Osteoblast (primary cell): ENCODE results near the gene GOLGA8J. TPM values are rescaled to one million over a fixed set of nuclear protein-coding genes. Genes with fewer than 3 reads are reported as not detected.

Experiments
- DNase-seq: peaks from one replicate; pipeline ENCODE4 v3.0.0; 2011; ENCODE audit warnings: low spot score, mixed read lengths; ENCODE audit not compliant: insufficient read length; ENCODE audit errors: missing footprints
- H2AFZ ChIP-seq: 2 replicates; pipeline ENCODE4 v1.6.0; 2011; ENCODE audit warnings: mild to moderate bottlenecking, low read length
- H3K27ac ChIP-seq: 2 replicates; pipeline ENCODE4 v1.5.1; 2011; ENCODE audit warnings: mild to moderate bottlenecking, low read depth, low read length, moderate library complexity
- H3K27me3 ChIP-seq: 2 replicates; pipeline ENCODE4 v1.6.0; 2012; ENCODE audit warnings: mild to moderate bottlenecking, control low read depth, inconsistent platforms, low read length, moderate library complexity; ENCODE audit not compliant: insufficient read depth
- H3K36me3 ChIP-seq: 2 replicates; pipeline ENCODE4 v1.5.1; 2011; ENCODE audit warnings: mild to moderate bottlenecking, low read length, control low read depth, moderate library complexity; ENCODE audit not compliant: insufficient read depth
- H3K4me1 ChIP-seq: 2 replicates; pipeline ENCODE4 v1.5.1; 2011; ENCODE audit warnings: mild to moderate bottlenecking, low read length, control low read depth, moderate library complexity; ENCODE audit not compliant: insufficient read depth
- H3K4me2 ChIP-seq: 2 replicates; pipeline ENCODE4 v1.6.0; 2011; ENCODE audit warnings: mild to moderate bottlenecking, low read length; ENCODE audit not compliant: insufficient read depth
- H3K4me3 ChIP-seq: fragments of 200-600 bp; sonication (generic); 3 replicates; pipeline ENCODE4 v1.5.1; 2012; ENCODE audit warnings: mild to moderate bottlenecking, low read length, inconsistent platforms; ENCODE audit not compliant: insufficient read depth
- H3K79me2 ChIP-seq: 2 replicates; pipeline ENCODE4 v1.6.0; 2012; ENCODE audit warnings: mild to moderate bottlenecking, low read length, control low read depth, inconsistent platforms; ENCODE audit not compliant: insufficient read depth
- H3K9me3 ChIP-seq: 2 replicates; pipeline ENCODE4 v1.5.1; 2011; ENCODE audit warnings: low read depth, low read length, control low read depth
- H4K20me1 ChIP-seq: 2 replicates; pipeline ENCODE4 v1.6.0; 2012; ENCODE audit warnings: mild to moderate bottlenecking, low read length, control low read depth; ENCODE audit not compliant: insufficient read depth
- total RNA-seq: library from RNA; depleted of rRNA; stranded (reverse); fragments of >200 nt; gene quantifications from 2 replicates; pipeline ENCODE4 v1.2.3, GENCODE V29; 2012
- TF ChIP-seq, protein P1 (sequence below): IDR thresholded peaks from 2 replicates; pipeline ENCODE4 v1.5.1; 2011; ENCODE audit warnings: mild to moderate bottlenecking, low read depth, low read length, moderate library complexity; ENCODE audit errors: extremely low read depth

The GOLGA8J gene
- total RNA-seq, 1 donor, result not detected

DNA sequence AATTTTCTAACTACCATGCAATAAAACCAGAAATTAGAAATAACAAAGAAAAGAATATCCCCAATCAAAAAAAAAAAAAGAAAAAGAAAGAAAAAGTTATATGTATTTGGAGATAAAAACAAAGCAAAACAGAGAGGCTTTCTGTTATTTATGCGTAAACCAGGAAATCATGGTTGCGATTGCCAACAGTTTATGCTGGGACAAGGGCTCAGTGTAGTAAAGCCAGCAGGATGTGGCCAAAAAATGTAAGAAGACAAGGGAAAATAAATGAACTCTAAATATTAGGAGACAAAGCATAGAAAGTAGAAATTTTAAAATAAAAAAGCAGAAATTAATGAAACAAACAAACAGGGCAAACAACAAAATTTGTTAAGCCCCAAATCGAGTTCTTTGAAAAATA lies 27.2 kb upstream of the GOLGA8J start:
- DNase-seq, result no peak
- TF ChIP-seq, protein P1, sequence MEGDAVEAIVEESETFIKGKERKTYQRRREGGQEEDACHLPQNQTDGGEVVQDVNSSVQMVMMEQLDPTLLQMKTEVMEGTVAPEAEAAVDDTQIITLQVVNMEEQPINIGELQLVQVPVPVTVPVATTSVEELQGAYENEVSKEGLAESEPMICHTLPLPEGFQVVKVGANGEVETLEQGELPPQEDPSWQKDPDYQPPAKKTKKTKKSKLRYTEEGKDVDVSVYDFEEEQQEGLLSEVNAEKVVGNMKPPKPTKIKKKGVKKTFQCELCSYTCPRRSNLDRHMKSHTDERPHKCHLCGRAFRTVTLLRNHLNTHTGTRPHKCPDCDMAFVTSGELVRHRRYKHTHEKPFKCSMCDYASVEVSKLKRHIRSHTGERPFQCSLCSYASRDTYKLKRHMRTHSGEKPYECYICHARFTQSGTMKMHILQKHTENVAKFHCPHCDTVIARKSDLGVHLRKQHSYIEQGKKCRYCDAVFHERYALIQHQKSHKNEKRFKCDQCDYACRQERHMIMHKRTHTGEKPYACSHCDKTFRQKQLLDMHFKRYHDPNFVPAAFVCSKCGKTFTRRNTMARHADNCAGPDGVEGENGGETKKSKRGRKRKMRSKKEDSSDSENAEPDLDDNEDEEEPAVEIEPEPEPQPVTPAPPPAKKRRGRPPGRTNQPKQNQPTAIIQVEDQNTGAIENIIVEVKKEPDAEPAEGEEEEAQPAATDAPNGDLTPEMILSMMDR, result no peak
- Histone ChIP-seq H3K4me1 (no peaks in the 10 kb centered on the region), H3K27me3 (peaks cover 19% of the 10 kb centered on the region), H3K36me3 (no peaks in the 10 kb centered on the region), H2AFZ (no peak overlapping the region), H3K4me3 (no peak overlapping the region), H3K27ac (no peak overlapping the region), H3K9me3 (no peaks in the 10 kb centered on the region), H4K20me1 (no peaks in the 10 kb centered on the region), H3K79me2 (no peaks in the 10 kb centered on the region), H3K4me2 (no peak overlapping the region)

DNA sequence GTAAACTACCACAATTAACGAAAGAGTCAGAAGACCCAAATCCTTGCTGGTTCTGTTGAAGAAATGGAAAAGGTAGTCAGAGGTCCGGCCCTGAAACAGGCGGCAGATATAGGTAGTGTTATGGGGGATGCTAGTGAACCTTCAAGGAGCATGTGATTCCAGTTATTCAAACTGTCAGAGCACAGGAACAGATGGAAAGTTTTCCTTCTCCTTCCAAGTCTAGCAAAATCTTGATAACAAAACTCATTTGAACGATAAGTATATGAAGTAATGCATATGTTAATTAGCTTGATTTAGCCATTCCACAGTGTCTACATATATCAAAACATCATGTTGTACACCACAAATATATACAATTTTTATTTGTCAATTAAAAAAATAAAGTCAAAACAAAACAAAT lies 26.6 kb upstream of the GOLGA8J start:
- no peaks in the 10 kb centered on the region for H3K36me3 ChIP-seq
- DNase-seq, result no peak
- TF ChIP-seq, protein P1, result no peak
- no peak overlapping the region for H3K27ac ChIP-seq
- no peaks in the 10 kb centered on the region for H4K20me1 ChIP-seq
- no peaks in the 10 kb centered on the region for H3K9me3 ChIP-seq
- no peaks in the 10 kb centered on the region for H3K4me1 ChIP-seq
- H3K27me3 ChIP-seq, result peaks cover 21% of the 10 kb centered on the region
- no peak overlapping the region for H3K4me3 ChIP-seq
- no peaks in the 10 kb centered on the region for H3K79me2 ChIP-seq
- H2AFZ ChIP-seq, result no peak overlapping the region
- no peak overlapping the region for H3K4me2 ChIP-seq

DNA sequence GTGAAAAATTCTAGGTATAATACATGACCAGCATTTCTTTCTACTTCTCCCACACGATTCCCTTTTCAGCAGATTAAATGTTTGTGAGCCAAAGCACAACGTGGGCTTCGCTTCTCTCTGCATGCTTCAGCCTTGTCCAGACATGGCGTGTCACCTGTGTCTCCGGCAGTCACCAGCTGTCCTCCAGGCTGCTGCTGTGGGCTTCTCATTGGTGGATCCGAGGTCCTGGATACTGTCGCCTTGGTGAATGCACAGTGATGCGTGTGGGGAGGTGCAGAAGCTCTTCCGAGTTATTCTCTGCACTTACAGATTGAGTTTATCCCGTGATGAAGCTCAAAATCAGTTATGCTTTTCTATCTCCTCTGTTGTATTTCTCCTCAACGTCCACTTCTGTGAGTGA lies 23.0 kb upstream of the GOLGA8J start:
- no peak for DNase-seq
- Histone ChIP-seq H3K27ac (no peak overlapping the region), H3K4me2 (no peak overlapping the region), H3K4me3 (no peak overlapping the region), H3K36me3 (no peaks in the 10 kb centered on the region), H3K79me2 (no peaks in the 10 kb centered on the region), H3K27me3 (peaks cover 26% of the 10 kb centered on the region), H2AFZ (no peak overlapping the region), H4K20me1 (no peaks in the 10 kb centered on the region), H3K4me1 (peaks cover 16% of the 10 kb centered on the region), H3K9me3 (no peaks in the 10 kb centered on the region)
- TF ChIP-seq, protein P1, result no peak

DNA sequence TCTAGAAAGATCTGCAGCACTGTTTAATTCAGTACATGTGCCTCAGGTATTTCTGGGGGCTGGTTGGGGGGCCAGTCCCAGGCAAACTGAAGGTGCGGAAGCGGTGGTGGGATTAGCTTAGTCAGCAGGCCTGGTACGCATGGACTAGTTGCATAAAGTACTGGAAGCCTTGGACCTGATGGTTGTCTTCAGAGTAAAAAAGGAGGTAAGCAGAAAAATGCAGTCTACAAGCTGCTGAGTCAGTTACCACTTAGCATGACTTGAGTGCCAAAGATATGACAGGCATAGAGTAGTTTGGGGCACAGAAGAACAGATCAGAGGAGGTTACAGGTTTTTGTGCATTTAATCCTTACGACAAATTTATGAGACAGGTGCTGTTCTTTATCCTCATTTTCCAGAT lies 19.9 kb upstream of the GOLGA8J start:
- H3K27me3 ChIP-seq, result peaks cover 20% of the 10 kb centered on the region
- TF ChIP-seq, protein P1, result no peak
- DNase-seq, result no peak
- H3K79me2 ChIP-seq, result no peaks in the 10 kb centered on the region
- no peak overlapping the region for H3K27ac ChIP-seq
- no peaks in the 10 kb centered on the region for H3K36me3 ChIP-seq
- no peak overlapping the region for H3K4me2 ChIP-seq
- peaks cover 27% of the 10 kb centered on the region for H3K4me1 ChIP-seq
- H2AFZ ChIP-seq, result no peak overlapping the region
- no peaks in the 10 kb centered on the region for H3K9me3 ChIP-seq
- H3K4me3 ChIP-seq, result no peak overlapping the region
- H4K20me1 ChIP-seq, result no peaks in the 10 kb centered on the region
